GM10248 (cell line): ENCODE results near the gene ART1.

Experiments used
- CTCF ChIA-PET: fragments of 300-600 bp; sonication (Branson Sonifier 250); formaldehyde crosslinking; extraction: SDS; loops from one replicate; lab custom pipeline; 2021; ENCODE audit warnings: antibody characterized with exemption; lab: Yijun Ruan, JAX
- POLR2A ChIA-PET: fragments of 350-650 bp; sonication (Branson Sonifier 250); formaldehyde crosslinking; extraction: SDS; loops from one replicate; lab custom pipeline; 2020; ENCODE audit warnings: antibody characterized with exemption; lab: Yijun Ruan, JAX
- DNase-seq: peaks from one replicate; pipeline ENCODE4 v3.0.0; 2012; ENCODE audit errors: extremely low spot score
- TF ChIP-seq, protein P1 (sequence below): IDR thresholded peaks from 2 replicates; pipeline ENCODE4 v1.5.1; 2012; ENCODE audit warnings: mild to moderate bottlenecking, low read depth; ENCODE audit errors: extremely low read depth, missing control alignments, control extremely low read depth

Gene ART1

DNA sequence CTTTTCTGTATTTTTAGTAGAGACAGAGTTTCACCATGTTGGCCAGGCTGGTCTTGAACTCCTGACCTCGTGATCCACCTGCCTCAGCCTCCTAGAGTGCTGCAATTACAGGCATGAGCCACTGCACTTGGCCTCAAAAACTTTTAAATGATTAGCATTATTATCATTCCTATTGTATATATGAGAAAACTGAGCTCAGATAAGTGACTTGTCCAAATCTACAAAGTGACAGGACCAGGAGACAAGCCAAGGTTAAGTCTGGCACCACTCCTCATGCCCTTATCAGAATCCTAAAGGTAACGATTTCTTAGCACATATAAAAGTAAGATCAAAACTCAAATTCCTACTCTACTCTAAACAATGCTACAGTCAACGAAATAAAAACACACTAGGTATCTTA lies 58.5 kb downstream of the ART1 start:
- no peak for DNase-seq
- CTCF ChIA-PET: interaction anchor here (1.0 kb wide), 1 partner anchor 106 kb away, joined by 3 read pairs; no protein-coding TSS in a partner anchor
- TF ChIP-seq, protein P1, sequence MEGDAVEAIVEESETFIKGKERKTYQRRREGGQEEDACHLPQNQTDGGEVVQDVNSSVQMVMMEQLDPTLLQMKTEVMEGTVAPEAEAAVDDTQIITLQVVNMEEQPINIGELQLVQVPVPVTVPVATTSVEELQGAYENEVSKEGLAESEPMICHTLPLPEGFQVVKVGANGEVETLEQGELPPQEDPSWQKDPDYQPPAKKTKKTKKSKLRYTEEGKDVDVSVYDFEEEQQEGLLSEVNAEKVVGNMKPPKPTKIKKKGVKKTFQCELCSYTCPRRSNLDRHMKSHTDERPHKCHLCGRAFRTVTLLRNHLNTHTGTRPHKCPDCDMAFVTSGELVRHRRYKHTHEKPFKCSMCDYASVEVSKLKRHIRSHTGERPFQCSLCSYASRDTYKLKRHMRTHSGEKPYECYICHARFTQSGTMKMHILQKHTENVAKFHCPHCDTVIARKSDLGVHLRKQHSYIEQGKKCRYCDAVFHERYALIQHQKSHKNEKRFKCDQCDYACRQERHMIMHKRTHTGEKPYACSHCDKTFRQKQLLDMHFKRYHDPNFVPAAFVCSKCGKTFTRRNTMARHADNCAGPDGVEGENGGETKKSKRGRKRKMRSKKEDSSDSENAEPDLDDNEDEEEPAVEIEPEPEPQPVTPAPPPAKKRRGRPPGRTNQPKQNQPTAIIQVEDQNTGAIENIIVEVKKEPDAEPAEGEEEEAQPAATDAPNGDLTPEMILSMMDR: no peak
- POLR2A ChIA-PET: no interaction called here

DNA sequence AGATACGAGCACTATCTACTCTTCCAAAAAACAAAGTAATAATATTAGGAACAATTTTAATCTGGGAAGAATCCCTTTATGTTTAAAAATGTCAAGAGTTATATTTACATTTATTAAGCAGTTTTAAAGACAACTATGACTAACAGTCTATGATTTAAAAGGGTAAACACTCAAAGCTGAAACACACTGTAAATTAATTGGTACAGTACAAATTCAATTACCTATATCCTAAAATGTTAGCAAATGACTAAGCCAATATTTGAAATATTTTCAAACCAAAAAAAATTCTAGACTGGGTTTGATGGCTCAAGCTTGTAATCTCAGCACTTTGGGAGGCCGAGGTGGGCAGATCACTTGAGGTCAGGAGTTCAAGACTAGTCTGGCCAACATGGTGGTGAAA lies 62.2 kb downstream of the ART1 start:
- DNase-seq: no peak
- TF ChIP-seq, protein P1: no peak
- CTCF ChIA-PET: no interaction called here
- POLR2A ChIA-PET: no interaction called here

DNA sequence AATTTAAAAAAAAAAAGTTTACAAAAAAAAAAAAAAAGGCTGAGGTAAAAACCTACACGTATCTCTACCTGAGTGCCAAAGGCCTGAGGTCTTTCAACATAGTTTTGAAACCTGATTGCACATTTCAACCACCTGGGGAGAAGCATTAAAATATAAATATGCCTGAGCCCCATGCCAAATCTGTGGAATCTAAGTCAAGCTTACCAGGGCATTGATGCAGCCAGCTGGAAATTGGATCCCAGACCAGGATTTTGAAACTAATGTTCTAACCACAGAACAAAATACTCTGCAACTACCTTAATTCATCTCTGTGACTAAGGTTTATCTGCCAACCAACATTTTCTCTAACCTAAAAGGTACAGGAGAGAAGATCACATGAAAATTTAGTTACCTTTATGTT lies 65.0 kb downstream of the ART1 start:
- CTCF ChIA-PET: interaction anchor here (0.8 to 2.6 kb wide), 2 partner anchors 13 to 98 kb away, joined by 3 to 8 read pairs; partner anchors contain the start of gene PGAP2
- no peak for DNase-seq
- TF ChIP-seq, protein P1: no peak
- POLR2A ChIA-PET: no interaction called here

DNA sequence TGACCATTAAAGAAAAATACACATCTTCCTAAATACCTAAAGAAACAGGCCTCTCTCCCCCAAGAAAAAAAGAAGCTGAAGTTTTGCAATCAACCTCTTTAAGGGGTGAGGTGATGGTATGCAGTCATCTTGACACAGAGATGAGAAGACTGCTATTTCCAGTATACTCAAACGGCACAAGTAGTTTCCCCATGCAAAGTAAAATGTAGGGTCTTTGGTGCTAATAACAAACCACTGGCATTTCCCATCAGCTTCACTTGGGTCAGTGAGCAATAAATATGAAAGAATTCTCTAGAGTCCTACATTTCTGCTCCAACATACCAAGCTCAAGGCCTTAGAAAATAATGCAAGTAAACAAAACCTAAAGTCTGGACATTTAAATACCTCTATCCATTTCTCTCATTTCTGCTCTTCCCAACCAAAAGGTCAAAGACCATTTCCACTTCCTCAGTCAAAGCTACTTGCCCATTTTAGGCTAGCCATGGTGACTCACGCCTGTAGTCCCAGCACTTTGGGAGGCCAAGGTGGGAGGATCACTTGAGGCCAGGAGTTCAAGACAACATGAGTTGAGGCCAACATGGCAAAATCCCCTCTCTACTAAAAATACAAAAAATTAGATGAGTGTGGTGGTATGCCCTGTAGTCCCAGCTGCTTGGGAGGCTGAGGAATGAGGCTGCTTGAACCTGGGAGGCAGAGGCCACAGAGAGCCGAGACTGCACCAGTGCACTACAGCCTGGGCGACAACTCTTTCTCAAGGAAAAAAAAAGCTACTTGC lies 65.7 kb downstream of the ART1 start:
- DNase-seq: no peak
- CTCF ChIA-PET: interaction anchor here (0.8 to 2.6 kb wide), 3 partner anchors 9 to 97 kb away, joined by 3 to 8 read pairs (median 6); partner anchors contain the start of gene PGAP2
- POLR2A ChIA-PET: no interaction called here
- TF ChIP-seq, protein P1: no peak

DNA sequence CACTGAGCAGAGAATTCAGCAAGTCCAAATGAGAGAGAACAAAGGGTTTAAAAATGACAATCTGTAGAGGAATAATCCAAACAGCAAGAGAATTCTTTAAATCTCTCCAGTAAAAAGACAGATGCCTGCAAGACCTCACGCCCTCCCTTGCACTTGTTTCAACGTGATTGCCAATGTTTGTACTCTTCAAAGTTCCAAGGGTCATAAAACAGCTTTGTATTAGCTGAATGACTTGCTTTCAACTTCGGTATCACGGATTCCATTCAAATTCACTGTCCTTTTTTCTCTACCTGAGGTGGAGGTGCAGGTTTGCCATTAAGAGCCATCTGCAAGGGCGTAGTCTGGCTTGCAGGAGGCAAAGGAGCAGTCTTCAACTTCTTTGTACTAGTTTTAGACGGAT lies 67.3 kb downstream of the ART1 start:
- DNase-seq: no peak
- TF ChIP-seq, protein P1: no peak
- POLR2A ChIA-PET: no interaction called here
- CTCF ChIA-PET: interaction anchor here (2.6 kb wide), 1 partner anchor 95 kb away, joined by 8 read pairs; the partner anchor contains the start of gene PGAP2
